Stomach (tissue), 9 donors: ENCODE measurements around the gene SEMA6A. TPM values are rescaled to one million over a fixed set of nuclear protein-coding genes. Genes with fewer than 3 reads are reported as not detected.

Source experiments
- DNase-seq, 2 donors: peaks; one replicate each; pipeline versions ENCODE4 v3.0.0 to v3.0.0-alpha.2; 2013 to 2019
- H3K27ac ChIP-seq, 5 donors: fragments of 200-600 bp in 4 of 5; sonication (generic) in 4 of 5; one replicate each; pipeline ENCODE4 v1.5.1; 2013 to 2019; ENCODE audit warnings: mild to moderate bottlenecking in 1 of 5, moderate library complexity in 1 of 5
- H3K27me3 ChIP-seq, 3 donors: fragments of 200-600 bp; sonication (generic); one replicate each; pipeline ENCODE4 v1.5.1; 2017 to 2019; ENCODE audit warnings: mixed run types in 1 of 3
- H3K36me3 ChIP-seq, 4 donors: fragments of 200-600 bp; sonication (generic); 1 replicate in 3 of 4; 2 replicates in 1 of 4; pipeline ENCODE4 v1.5.1; 2016 to 2019
- H3K4me1 ChIP-seq, 4 donors: fragments of 200-600 bp; sonication (generic); one replicate each; pipeline ENCODE4 v1.5.1; 2016 to 2019
- H3K4me3 ChIP-seq, 4 donors: fragments of 200-600 bp; sonication (generic) in 3 of 4; one replicate each; pipeline ENCODE4 v1.5.1; 2016 to 2019; ENCODE audit warnings: mild to moderate bottlenecking in 1 of 4
- H3K9me3 ChIP-seq, 4 donors: fragments of 200-600 bp; sonication (generic); one replicate each; pipeline ENCODE4 v1.5.1; 2016 to 2019
- CTCF ChIP-seq, 7 experiments: fragments of 450-650 bp in 4 of 7; fragments of 200-600 bp in 3 of 7; sonication (generic) in 3 of 7; IDR thresholded peaks; one replicate each; pipeline ENCODE4 v1.5.1; 2016 to 2019; ENCODE audit warnings: antibody characterized with exemption in 7 of 7, control low read depth in 2 of 7, mild to moderate bottlenecking in 1 of 7
- EP300 ChIP-seq: sonication (generic); formaldehyde crosslinking; IDR thresholded peaks from one replicate; pipeline ENCODE4 v1.6.1; 2017; ENCODE audit warnings: antibody characterized with exemption
- POLR2A ChIP-seq, 4 donors: fragments of 450-650 bp; IDR thresholded peaks; one replicate each; pipeline ENCODE4 v1.6.1; 2016; ENCODE audit warnings: antibody characterized with exemption in 4 of 4, control low read depth in 2 of 4, mild to moderate bottlenecking in 1 of 4, moderate library complexity in 1 of 4
- POLR2AphosphoS5 ChIP-seq, 3 donors: sonication (generic); formaldehyde crosslinking; IDR thresholded peaks; one replicate each; pipeline ENCODE4 v1.6.1; 2016; ENCODE audit warnings: antibody characterized with exemption in 3 of 3
- WGBS, 5 donors: extraction: QIAGEN DNeasy Blood & Tissue Kit in 3 of 5; methylation state at CpG; one replicate each; pipeline versions ENCODE4 v1.1.5 to v1.1.7; 2013 to 2018; 5-methylcytosine and 5-hydroxymethylcytosine counted together
- intact Hi-C: fragments of 100-400 bp; cut with DNase I; formaldehyde crosslinking; loops from one replicate; pipeline ENCODE4 v1.15.1; 2023; ENCODE audit warnings: low total_unique reads
- polyA plus RNA-seq, 3 donors: library from polyadenylated mRNA; stranded (reverse); fragments of 200-250 nt; gene quantifications; one replicate each; pipeline ENCODE4 v1.2.3, GENCODE V29; 2013
- total RNA-seq, 5 donors: library from RNA; depleted of rRNA; stranded (reverse); fragments of >200 nt; gene quantifications; one replicate each; pipeline versions ENCODE4 v1.1.0 to v1.2.3, GENCODE V29; 2014 to 2016
- donor health status: healthy with polysubstance abuse.
- donor health status: Bipolar disorder and iron deficiency.
- donor health status: healthy.

Gene SEMA6A
- total and polyA plus RNA-seq, 8 donors: 0.37 to 37.5 (median 11.0) TPM

- Histone ChIP-seq H3K27me3 (no peaks in the 10 kb centered on the region), H3K36me3 (no peaks in the 10 kb centered on the region), H3K4me3 (no peak overlapping the region), H3K4me1 (peaks cover 0 to 17% (median 4%) of the 10 kb centered on the region in 4 donors), H3K9me3 (no peaks in the 10 kb centered on the region), H3K27ac (no peak overlapping the region)
- intact Hi-C loops: no loop called here
- DNase-seq: peak in 1 of 2 donors; percentile 48
- 16 to 32% (median 25%) methylated on average over 5 of the region's 5 CpGs for WGBS, 5 donors
- TF ChIP-seq CTCF (IDR thresholded peaks at IDR 0.05) (peak in 3 of 7 experiments; percentile 35 to 46 (median 36)), POLR2A (IDR thresholded peaks at IDR 0.05) (no peak)
Observed at GRCh38 chr5:116557669-116558271, 16.9 kb downstream of the SEMA6A start.

- Histone ChIP-seq H3K4me1 (peaks cover 0 to 16% (median 4%) of the 10 kb centered on the region in 4 donors), H3K27ac (no peak overlapping the region), H3K36me3 (no peaks in the 10 kb centered on the region), H3K9me3 (no peaks in the 10 kb centered on the region), H3K4me3 (no peak overlapping the region), H3K27me3 (no peaks in the 10 kb centered on the region)
- DNase-seq: no peak
- TF ChIP-seq POLR2AphosphoS5 (IDR thresholded peaks at IDR 0.05) (no peak), EP300 (no peak), CTCF (IDR thresholded peaks at IDR 0.05) (no peak), POLR2A (IDR thresholded peaks at IDR 0.05) (no peak)
- intact Hi-C loops: no loop called here
- WGBS, 5 donors: 54 to 65% (median 62%) methylated on average over 2 of the region's 2 CpGs
Observed at GRCh38 chr5:116554764-116555163, 19.9 kb downstream of the SEMA6A start.

DNA sequence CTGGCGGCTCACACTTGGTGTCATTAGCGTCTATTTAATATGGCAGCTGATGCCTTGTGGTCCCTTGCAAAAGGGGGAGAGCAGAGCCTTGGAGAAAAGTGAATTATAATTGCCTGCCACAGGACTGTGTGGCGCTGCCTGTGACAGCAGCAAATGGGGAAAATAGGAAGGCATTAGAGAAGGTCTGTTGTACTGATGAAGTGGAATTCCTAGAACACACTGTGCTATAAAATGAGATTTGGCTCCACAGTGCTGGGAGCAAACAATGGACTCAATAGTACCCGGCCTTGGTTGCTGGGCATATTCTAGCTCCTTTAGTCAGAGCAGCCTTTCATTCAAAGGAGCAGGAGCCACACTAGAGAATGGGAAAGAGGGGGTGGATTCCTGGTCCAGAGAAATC is 21.3 kb downstream of the SEMA6A start:
- no peak for DNase-seq
- no peaks in the 10 kb centered on the region for H3K27me3 ChIP-seq
- H3K4me3 ChIP-seq: no peak overlapping the region
- no peaks in the 10 kb centered on the region for H3K9me3 ChIP-seq
- TF ChIP-seq POLR2AphosphoS5 (IDR thresholded peaks at IDR 0.05) (no peak), EP300 (no peak), CTCF (IDR thresholded peaks at IDR 0.05) (no peak), POLR2A (IDR thresholded peaks at IDR 0.05) (no peak)
- intact Hi-C loops: no loop called here
- no peaks in the 10 kb centered on the region for H3K36me3 ChIP-seq
- H3K4me1 ChIP-seq: peaks cover 0 to 11% (median 4%) of the 10 kb centered on the region in 4 donors
- 75 to 84% (median 80%) methylated on average over 4 of the region's 4 CpGs for WGBS, 5 donors
- H3K27ac ChIP-seq: no peak overlapping the region

DNA sequence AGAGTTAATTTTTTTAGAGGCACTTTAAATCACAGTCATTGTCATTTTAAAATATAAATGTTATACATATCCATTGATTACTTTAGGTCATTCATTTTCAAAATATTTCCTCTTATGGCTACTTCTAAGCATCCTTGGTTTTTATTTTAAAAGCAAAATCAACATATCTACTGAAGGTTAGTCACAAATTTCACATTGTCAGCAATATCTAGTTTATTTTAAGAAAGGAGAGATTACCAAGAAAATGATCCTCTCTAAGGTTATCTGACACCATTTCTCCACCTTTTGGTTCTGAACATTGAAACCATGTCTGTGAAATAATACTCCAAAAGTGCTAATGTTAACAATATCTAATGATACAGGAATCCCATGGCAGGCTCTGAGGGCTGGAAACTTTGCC is 24.5 kb downstream of the SEMA6A start:
- H3K4me1 ChIP-seq: peaks cover 0 to 5% (median 3%) of the 10 kb centered on the region in 4 donors
- intact Hi-C loops: no loop called here
- H3K27ac ChIP-seq: no peak overlapping the region
- no peaks in the 10 kb centered on the region for H3K27me3 ChIP-seq
- DNase-seq: no peak
- peaks cover 0 to 4% (median 0%) of the 10 kb centered on the region in 4 donors for H3K36me3 ChIP-seq
- H3K9me3 ChIP-seq: peaks cover 7 to 17% (median 14%) of the 10 kb centered on the region in 4 donors
- no peak overlapping the region for H3K4me3 ChIP-seq
- TF ChIP-seq POLR2A (IDR thresholded peaks at IDR 0.05): no peak
- no peak for TF ChIP-seq EP300
- TF ChIP-seq CTCF (IDR thresholded peaks at IDR 0.05): no peak
- TF ChIP-seq POLR2AphosphoS5 (IDR thresholded peaks at IDR 0.05): no peak
